ENCODE data around the gene DNTTIP2. TPM values are rescaled to one million over a fixed set of nuclear protein-coding genes. Genes with fewer than 3 reads are reported as not detected.

The DNTTIP2 gene
- total RNA-seq, 1 donor from 2014 or later, result 54.0 TPM

DNA sequence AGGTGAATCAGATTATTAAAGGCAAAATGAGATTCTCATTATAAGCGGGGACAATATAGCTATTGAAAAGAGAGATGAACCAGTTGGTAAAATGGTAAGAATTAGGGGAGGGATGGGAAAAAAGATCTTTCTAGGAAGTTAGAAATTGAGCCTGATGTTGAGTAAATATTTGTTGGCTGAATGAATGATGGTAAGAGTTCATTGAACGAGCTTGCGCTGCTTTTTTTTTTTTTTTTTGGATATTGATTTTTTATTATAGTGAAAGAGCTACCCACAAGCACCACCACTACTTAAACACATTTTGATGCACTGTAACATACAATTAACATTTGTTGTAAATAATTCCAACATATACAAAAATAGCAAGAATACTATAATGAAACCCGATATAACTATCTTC, 31.3 kb upstream of the DNTTIP2 start:
- Mint-ChIP-seq H3K36me3 (ENCODE audit: unreplicated experiment) (peaks cover 4% of the 10 kb centered on the region), H3K27ac (ENCODE audit: unreplicated experiment) (no peak overlapping the region), H3K4me1 (ENCODE audit: low read depth, unreplicated experiment) (peaks cover 13% of the 10 kb centered on the region), H3K4me3 (ENCODE audit: unreplicated experiment) (peak overlapping the region; percentile 83), H3K9me3 (ENCODE audit: unreplicated experiment) (peaks cover 7% of the 10 kb centered on the region), H3K27me3 (ENCODE audit: unreplicated experiment) (peaks cover 12% of the 10 kb centered on the region)
- TF ChIP-seq, protein P1, sequence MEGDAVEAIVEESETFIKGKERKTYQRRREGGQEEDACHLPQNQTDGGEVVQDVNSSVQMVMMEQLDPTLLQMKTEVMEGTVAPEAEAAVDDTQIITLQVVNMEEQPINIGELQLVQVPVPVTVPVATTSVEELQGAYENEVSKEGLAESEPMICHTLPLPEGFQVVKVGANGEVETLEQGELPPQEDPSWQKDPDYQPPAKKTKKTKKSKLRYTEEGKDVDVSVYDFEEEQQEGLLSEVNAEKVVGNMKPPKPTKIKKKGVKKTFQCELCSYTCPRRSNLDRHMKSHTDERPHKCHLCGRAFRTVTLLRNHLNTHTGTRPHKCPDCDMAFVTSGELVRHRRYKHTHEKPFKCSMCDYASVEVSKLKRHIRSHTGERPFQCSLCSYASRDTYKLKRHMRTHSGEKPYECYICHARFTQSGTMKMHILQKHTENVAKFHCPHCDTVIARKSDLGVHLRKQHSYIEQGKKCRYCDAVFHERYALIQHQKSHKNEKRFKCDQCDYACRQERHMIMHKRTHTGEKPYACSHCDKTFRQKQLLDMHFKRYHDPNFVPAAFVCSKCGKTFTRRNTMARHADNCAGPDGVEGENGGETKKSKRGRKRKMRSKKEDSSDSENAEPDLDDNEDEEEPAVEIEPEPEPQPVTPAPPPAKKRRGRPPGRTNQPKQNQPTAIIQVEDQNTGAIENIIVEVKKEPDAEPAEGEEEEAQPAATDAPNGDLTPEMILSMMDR (IDR thresholded peaks at IDR 0.05; ENCODE audit: partially characterized antibody, unreplicated experiment), result no peak
- DNase-seq, result no peak

DNA sequence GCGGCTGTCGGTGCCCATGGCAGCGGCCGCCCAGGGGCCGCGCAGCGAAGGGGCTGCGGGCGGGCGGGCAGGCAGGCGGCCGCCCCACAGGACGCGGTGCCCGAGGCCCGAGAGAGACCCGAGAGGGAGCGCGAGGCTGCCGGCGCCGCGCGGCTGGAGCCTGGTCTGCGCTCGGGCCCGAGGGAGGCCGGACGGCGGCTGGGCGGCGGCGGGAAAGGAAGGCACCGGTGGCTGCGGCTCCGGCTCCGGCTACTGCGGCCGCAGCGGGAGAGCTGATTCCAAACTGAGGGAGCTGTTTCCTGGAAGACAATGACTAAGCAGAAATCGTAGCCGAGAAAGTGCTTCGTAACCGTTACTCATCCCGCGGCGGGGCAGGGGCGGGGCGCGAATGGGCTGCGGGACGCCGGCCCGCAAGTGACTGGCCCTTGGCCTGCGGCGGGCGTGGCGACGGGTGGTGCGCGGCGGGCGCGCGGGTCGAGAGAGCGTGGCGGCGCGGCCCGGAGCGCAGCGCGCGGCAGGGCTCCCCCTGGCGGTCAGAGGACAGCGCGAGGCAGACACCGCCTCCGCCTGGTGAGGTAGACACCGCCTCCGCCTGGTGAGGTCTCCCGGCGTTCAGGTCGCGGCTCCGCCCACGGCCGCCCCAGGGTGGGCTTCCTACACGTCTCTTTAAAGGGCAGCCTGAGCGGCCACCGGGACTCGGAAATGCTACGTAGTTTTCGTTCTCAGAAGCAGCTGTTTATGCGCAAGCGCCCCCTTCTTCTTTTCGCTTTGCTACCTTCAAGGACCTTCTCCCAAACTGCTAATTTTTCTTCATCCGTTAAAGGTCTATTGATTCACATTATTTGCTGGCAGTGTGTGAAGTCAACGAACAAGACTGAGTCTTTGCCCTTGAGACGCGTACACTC, 30.4 kb upstream of the DNTTIP2 start, which contains the start of gene GCLM:
Gene GCLM, minus strand, starts transcription at position 285 of the 905 bp plus-strand sequence. Its CDS starts 267 bp downstream, at position 18.
- H3K9me3 Mint-ChIP-seq (ENCODE audit: unreplicated experiment), result peaks cover 7% of the 10 kb centered on the region
- peak; percentile 98 for DNase-seq
- peak within 1 kb of the TSS; percentile 91 for H3K4me3 Mint-ChIP-seq (ENCODE audit: unreplicated experiment)
- H3K36me3 Mint-ChIP-seq (ENCODE audit: unreplicated experiment), result peaks cover 4% of the 10 kb centered on the region
- H3K27ac Mint-ChIP-seq (ENCODE audit: unreplicated experiment), result peak within 1 kb of the TSS; percentile 69
- peaks cover 7% of the 10 kb centered on the region for H3K27me3 Mint-ChIP-seq (ENCODE audit: unreplicated experiment)
- TF ChIP-seq, protein P1 (IDR thresholded peaks at IDR 0.05; ENCODE audit: partially characterized antibody, unreplicated experiment), result peak; percentile 88
- peaks cover 13% of the 10 kb centered on the region for H3K4me1 Mint-ChIP-seq (ENCODE audit: low read depth, unreplicated experiment)

DNA sequence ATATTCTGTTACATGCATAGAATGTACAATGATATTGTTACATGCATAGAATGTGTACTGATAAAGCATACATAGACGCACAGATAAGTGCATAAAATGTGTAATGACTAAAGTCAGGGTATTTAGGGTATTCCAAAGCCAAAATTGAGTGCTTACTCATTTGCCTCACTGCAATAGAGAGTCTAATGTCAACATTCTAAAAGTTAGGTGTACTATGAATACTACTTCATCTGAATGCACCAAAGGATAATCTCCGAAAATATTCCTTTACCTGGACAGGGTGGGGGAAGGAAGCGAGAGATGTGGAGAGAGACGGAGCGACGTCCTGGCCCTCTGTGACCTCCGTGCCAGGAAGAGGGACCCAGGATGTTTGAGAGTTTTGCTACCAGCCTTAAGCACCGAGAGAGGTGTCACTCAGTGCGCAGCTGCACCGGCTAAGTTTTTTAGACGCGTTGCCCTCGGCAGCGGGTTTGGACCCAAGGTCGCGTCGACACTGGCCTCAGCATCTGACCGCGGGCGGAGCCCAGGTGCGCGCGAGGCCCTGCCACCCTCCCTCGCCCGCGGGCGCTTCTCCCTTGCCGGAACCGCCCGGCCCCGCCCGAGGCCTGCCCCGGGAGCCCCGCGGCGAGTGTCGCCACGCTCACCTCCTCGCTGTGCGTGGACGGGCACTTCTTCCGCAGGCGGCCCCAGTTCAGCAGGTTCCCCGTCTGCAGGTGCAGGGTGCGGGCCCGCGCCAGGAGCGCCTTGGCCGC, 29.6 kb upstream of the DNTTIP2 start:
- H3K27me3 Mint-ChIP-seq (ENCODE audit: unreplicated experiment), result peaks cover 6% of the 10 kb centered on the region
- DNase-seq, result peak; percentile 32
- H3K27ac Mint-ChIP-seq (ENCODE audit: unreplicated experiment), result peak overlapping the region; percentile 60
- TF ChIP-seq, protein P1 (IDR thresholded peaks at IDR 0.05; ENCODE audit: partially characterized antibody, unreplicated experiment), result no peak
- peaks cover 4% of the 10 kb centered on the region for H3K36me3 Mint-ChIP-seq (ENCODE audit: unreplicated experiment)
- H3K4me1 Mint-ChIP-seq (ENCODE audit: low read depth, unreplicated experiment), result peaks cover 13% of the 10 kb centered on the region
- peak overlapping the region; percentile 91 for H3K4me3 Mint-ChIP-seq (ENCODE audit: unreplicated experiment)
- H3K9me3 Mint-ChIP-seq (ENCODE audit: unreplicated experiment), result peaks cover 7% of the 10 kb centered on the region

DNA sequence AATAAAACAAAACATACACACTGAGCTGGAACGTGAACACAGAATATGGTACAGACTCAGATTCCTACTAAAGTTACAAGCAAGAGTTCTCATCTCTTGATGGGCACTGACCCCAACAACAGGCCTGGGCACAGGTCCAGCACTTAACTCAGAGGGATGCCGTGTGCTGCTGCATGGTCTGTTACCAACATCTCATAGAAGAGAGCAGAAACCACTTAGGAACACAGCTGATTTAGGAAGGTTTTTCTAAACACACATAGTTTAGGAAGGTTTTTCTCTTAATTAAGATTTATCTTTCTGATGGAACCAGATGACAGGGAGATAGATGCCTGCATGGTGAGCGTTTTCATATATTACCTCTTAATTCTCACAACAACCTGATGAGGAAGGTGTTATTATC, 28.7 kb upstream of the DNTTIP2 start:
- Mint-ChIP-seq H3K36me3 (ENCODE audit: unreplicated experiment) (peaks cover 4% of the 10 kb centered on the region), H3K4me3 (ENCODE audit: unreplicated experiment) (peak overlapping the region; percentile 79), H3K4me1 (ENCODE audit: low read depth, unreplicated experiment) (peaks cover 13% of the 10 kb centered on the region), H3K27ac (ENCODE audit: unreplicated experiment) (no peak overlapping the region), H3K27me3 (ENCODE audit: unreplicated experiment) (peaks cover 6% of the 10 kb centered on the region), H3K9me3 (ENCODE audit: unreplicated experiment) (peaks cover 7% of the 10 kb centered on the region)
- TF ChIP-seq, protein P1 (IDR thresholded peaks at IDR 0.05; ENCODE audit: partially characterized antibody, unreplicated experiment), result no peak
- DNase-seq, result no peak
